Endometrial microvascular endothelial cells (primary cell): Measurements from ENCODE around the gene VIPAS39. TPM values are rescaled to one million over a fixed set of nuclear protein-coding genes. Genes with fewer than 3 reads are reported as not detected.

Experiments
- in situ Hi-C: cut with HindIII; loops from 2 replicates; pipeline ENCODE4 v1.10.0; 2017; ENCODE audit warnings: low sequenced_read_pairs, low pct_unique_long_range_greater_than_20kb; ENCODE audit errors: inconsistent ontology term
- total RNA-seq: library from RNA; depleted of rRNA; stranded (reverse); fragments of >200 nt; gene quantifications from one replicate; pipeline ENCODE4 v1.2.3, GENCODE V29; 2015; ENCODE audit errors: inconsistent ontology term

Gene VIPAS39
- total RNA-seq, 1 donor from 2014 or later: 24.0 TPM

DNA sequence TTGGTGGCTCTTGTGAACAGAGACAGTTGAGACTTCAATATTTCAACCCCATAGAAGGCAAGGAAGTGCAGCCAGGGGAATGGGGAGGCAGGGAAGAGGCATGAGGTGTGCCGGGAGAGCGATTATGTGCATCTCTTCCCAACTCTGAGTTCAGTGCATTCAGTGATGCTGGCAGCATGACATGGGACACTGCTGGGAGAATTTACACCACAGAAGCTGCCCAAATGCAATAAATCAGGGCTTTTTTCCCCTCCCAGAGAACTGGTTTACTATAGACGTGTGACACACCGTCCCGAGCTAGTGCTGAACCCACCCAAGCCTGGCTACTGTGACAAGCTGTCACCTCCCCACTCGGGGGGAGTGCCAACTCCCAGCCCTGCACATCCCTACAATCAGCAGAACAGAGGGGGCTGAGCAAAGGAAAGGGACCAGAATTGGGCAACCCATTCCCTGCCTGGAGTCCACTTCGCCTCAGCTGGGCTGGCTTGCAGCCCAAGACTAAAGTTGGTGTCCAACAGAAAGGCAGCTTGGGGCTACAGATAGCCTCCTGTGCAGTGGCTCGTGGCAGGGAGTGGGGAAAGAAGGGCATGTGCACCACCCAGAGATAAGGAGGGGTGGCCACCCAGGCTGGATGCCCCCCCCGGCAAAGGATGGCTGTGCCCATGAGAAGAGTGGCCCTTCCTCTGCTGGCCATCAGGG, 17.2 kb upstream of the VIPAS39 start:
- in situ Hi-C loops: no loop called here

DNA sequence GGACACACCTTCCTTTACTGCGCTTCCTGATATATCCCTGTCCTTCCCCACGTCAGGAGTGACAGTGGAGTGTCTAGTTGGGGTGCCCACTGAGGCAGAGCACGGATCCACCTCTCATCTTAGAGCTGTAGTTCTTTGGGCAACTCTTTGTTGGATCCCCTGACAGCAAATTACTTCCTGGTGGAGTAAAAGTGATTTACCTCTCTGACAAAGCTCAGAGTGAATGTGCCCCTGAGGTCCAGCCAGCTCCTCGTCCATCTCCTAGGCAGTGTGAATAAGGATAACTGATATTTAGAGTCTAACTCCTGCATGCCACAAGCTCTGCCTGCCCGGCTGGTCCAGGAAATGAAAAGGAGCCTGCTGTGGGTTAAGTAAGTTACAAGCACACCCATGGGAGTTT, 16.5 kb upstream of the VIPAS39 start:
- in situ Hi-C loops: no loop called here

DNA sequence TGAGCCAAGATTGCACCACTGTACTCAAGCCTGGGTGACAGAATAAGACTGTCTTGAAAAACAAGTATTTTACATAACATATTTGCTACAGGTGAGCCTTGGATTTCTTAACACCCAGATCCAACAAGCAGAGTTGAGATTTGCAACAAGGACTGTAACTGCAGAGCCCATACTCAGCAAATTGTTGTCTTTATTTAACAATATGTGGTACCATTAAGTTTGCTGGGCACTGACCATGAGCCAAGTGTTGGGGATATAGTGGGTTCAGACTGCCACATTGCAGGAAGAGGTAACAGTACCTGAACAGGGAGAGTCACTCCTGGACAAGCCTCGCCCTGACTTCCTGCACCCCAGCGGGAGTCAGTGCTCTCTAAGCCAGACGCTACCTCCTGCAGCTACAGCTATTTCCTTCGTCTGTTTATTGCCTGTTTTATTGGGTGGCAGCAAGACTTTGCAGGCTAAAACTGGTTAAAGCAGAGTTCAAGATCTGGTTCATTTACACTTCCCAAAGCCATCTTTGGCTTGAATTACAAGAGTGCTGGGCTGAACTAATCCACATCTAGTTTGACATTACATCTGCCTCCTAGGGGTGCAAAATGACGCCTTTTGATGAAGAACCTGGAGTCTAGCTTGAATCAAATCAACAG, 12.9 kb upstream of the VIPAS39 start:
- in situ Hi-C loops: no loop called here

DNA sequence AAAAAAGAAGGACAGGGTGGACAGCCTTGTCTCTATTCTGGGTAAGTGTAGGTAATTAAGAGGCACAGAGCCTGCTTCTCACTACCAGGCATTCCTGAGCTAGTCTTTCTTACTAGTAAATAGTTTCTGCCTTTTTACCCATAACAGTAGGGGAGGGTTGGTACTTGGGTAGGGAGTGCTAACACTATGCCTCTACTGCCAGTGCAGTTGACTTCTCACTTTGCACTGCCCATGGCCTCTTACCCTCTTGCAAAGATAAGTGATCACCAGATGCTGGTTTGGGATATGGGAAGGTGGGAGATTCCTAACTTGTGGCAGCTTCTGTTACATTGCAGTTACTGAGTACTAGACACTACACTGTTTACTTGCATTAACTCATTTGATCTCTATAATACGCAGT, 12.1 kb upstream of the VIPAS39 start:
- in situ Hi-C loops: no loop called here

DNA sequence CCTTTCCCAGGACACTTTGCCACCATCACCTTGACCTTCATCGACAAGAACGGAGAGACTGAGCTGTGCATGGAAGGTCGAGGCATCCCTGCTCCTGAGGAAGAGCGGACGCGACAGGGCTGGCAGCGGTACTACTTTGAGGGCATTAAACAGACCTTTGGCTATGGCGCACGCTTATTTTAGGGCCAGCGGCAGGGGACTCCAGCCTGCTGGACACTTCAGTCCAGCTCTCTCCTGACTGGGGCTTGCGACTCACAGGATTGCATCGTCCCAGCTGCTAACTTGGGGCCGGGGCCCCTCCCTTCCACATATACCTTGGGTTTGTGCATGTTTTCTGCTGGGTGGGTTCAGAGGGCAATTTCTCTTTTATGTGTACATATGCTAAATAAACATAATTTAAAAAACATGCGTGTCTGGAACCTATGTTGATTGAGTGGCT, 11.7 kb upstream of the VIPAS39 start:
- in situ Hi-C loops: no loop called here

DNA sequence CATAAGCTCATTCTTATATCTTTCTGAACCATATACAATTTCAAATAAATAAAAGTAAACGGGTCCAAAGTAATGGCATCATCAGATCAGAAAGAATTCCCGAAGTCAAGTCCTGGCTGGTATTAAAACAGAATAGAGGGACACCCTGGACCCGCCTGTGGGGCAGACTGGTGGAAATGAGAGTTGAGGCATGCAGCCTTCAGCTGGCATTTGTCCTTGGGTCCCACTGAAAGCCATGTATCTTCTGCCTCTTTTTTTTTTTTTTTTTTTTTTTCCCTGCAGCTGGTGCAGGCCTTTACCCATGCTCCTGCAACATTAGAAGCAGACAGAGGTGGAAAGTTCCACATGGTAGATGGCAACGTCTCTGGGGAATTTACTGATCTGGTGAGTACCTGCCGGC, 10.4 kb upstream of the VIPAS39 start:
- in situ Hi-C loops: no loop called here

DNA sequence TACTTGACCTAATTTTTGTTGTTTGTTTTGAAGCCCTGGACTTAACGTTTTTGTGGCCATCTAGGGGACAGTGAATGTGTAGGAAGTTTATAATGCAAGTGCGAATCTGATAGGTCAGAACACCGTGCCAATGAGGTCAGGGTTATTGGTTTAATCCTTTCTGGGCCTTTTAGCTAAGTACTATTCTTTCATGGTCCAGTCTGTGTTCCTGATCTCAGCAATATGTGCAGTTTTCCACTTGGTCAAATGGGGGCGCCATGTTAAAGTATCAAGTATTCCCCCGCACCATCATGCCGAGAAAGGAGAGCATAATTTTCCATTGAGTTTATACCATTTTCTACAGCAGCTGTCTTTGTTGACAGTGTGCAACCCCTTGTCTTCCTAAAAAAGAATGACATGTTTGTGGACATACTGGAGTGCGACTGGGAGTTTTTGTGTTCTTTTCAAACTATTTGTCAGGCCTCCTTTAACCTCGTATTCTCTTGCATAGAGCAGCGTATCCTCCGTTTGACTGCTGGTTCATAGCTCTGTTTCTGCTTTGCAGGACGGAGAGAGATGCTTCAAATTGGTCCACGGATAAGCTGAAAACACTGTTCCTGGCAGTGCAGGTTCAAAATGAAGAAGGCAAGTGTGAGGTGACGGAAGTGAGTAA, 1.8 kb upstream of the VIPAS39 start:
- in situ Hi-C loops: no loop called here

DNA sequence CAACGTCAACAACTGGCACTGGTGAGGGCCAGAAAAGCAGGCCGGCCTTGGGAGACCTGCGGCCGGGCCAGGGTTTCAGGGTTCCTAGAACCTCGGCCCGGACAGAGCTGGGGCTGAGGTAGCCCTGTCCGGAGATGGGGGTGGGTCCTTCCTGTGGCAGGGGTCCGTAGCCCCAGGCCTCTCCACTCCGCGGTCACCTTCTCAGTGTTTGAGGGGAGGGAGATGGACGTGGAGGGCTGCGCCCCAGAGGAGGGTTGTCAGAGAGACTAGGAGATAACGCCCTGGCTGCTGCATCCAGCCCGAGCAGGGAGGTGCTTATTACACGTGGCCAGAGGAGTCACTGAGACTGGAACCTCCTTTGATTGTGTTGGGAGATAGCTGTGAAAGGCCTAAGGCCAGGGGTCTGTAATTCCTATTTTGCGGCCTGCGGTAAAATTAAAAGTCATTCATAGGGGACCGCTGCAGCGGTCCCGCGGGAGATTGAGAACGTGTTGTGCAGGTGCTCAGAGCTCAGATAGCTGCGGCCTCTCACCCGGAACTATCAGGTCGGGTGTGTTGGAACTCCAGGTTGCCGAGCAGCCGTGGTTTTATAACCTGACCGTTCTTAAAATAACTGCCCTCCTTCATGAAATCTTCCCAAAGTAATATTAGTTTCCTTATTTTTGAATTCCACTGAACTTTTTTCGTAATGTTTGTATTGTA, 999 bp upstream of the VIPAS39 start:
- in situ Hi-C loops: no loop called here

DNA sequence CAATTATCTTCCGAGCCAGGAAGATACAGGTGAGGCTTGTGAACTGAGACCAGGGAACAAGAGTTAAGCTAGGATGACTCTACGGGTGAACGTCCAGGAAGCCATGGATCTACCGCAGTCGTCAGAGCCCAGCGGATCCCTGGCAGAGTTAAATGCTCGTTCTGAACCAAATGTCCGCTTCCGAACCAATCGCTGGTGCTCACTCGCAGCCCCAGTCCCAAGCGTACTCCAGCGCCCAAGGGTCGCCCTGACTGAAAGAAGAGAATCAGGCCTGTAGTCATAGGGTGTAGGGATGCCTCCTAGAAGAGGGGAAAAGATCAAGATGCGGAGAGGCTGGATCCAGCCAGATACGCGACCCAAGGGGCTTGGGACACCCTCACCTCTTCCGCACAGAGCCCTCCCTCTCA, 283 bp downstream of the VIPAS39 start:
- in situ Hi-C loops: no loop called here

DNA sequence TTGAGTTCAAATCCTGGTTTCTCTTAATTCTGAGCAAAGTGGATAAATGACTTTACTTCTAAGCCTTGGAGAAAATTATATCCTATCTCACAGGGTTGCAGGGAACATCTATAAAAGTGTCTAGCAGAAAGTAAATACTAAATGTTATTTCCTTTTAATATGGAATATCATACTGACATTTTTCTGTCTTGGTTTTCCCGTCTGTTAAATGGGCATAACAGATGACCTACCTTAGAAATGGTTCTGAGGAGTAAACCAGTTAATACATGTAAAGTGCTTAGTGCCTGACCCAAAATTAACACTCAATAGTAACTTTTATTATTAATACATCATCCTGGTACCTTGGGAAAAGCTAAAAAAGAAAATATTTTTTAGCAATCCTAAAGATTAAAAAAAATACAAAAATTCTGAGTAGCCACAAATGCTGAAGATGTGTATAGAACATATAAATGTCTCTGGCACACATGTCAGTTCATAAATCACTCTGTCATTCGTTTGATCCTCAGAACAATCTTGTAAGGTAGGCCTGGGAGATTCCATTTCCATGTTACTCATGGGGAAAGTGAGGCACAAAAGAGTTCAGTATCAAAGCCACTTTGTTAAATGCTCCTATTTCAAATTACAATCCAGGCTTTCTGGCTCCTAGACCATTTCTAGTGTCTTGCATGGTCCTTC, 1.3 kb downstream of the VIPAS39 start:
- in situ Hi-C loops: no loop called here

DNA sequence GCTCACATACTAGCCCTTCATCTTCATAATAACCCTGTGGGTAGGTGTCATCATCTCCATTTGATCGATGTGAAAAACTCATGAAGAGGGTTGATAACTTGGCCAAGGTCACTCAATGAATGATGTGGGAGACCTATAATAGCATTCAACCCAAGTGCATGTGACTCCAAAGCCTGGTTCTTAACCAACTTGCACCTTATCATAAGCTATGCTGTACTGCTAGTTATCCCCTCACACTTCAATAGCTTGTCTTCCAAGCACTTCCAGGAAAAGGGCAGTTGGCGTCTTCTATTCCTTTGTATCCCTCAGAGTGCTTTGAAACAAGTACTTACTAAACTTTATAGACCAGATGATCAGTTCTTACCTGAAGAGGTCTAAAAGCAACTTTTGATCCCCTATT, 15.2 kb downstream of the VIPAS39 start:
- in situ Hi-C loops: no loop called here

DNA sequence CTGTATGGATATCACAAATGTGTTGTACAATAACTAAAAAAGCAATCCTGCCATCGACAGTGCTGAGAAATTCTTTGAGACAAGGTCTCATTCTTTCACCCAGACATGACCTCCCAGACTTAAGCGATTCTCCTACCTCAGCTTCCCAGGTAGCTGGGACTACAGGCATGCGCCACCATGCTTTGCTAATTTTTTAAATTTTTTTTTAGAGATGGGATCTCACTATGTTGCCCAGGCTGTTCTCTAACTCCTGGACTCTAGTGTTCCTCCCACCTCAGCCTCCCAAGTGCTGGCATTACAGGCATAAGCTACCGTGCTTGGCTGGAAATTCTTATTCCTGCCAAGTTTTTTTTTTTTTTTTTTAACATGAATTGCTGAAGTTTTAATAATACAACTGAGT, 17.5 kb downstream of the VIPAS39 start:
- in situ Hi-C loops: no loop called here

DNA sequence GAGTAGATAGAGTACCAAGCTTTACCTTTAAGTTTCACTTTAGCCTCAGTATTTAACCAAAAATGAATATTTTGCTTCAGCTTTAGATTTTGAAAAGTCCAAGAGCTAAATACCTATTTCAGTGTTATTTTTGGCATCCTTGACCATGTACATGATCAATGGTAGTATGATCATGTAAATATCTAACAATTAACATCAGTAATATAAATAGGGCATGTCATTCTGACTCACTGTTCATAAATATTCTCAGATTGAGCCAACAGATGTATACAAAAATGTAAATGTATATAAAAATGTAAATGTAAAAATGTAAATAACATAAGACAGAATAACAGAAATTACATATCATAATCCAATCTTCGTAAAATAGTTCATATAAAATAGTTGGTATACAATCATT, 18.8 kb downstream of the VIPAS39 start:
- in situ Hi-C loops: no loop called here

DNA sequence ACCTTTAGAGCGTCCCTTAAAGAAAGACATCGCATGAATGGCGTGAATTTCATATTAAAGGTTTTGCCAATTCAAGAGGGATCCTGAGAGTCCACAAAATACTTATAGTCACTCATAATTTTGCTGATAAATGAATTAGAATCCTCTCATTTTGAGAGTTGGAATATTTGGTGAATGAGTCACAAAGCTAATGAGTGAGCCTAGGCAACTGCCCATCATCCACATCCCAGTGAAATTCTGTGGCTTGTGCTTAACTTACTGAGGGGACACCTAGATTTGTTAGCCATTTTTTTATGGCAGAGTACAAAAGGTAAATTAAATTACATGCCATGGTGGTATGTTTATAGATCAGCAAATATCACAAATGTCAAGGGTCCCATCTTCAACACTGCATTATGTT, 21.4 kb downstream of the VIPAS39 start:
- in situ Hi-C loops: no loop called here

DNA sequence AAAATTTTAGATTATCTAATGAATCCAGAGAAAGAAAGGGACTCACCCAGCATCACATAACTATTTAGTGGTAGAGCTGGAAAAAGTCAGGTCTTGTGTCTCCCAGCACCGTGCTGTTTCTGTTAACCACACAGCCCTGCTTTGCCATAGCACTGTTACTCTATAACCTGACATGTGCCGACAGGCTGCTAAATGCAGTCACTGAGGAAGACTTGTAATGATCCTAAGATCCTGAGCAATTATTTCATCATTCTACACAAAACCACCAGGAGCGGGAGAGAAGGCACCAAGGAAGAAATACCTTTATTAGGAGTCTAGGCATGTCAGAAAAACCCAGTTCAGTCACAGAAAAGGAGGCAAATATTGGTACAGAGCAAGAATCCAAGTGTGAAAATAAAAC, 31.0 kb downstream of the VIPAS39 start:
- in situ Hi-C loops: no loop called here

DNA sequence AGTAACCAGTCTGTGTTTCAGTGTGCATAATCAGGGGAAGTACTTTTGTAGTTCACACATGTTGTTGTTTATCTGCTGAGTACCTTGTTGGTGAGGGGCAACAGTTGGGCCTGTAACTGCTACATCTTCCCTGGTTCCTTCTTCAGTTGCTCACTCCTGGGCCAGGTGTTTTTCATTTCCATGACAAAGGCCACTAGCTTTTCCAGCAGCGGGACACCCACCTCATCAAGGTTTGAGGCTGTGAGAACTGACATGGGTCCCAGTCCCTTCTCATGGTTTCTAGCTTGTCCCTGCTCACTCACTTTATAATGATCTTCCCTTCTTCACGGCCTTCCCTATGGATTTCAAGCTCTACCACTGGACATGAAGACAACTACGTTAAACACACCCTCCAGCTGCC, 32.5 kb downstream of the VIPAS39 start:
- in situ Hi-C loops: no loop called here

DNA sequence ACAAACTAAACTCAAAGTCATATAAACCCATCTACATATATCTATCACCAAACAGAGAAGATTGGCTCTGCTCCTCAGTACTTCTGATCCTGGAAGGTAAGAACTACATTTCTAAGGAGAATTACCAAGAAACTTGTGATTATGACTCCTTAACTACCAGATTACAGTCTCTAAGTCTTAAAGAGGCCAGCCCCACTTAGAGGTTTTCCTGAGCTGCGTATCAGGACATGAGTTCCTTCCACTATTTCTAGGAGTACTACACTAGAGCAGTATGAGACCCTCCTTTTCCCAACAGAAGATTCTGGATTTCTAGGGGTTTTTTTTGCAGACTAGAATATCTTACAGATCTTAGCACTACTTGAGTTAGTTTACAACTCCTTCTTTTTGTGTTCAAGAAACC, 34.0 kb downstream of the VIPAS39 start, which contains the start of gene NOXRED1:
NOXRED1 (minus strand) TSS at position 101 of the 400 bp plus-strand sequence. CDS start 634 bp downstream, outside the sequence.
- in situ Hi-C loops: no loop called here

DNA sequence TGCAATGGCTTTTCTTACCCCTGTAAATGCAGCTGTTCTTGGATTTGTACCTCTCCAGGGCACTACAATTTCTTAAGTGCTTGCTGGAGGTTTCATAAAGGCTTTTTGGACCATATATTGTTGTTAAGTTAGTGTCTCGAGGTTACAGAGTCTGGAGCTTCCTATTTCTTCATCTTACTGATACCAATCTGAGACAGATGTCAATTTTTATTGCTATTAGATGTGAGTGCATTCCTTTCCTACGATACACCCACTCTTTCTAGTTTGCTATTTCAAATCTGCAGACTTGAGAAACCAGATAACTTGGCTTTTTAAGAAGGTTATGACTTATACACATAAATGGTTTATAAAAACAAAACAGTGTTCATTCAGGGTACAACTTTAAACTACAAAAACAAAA, 36.2 kb downstream of the VIPAS39 start:
- in situ Hi-C loops: no loop called here

DNA sequence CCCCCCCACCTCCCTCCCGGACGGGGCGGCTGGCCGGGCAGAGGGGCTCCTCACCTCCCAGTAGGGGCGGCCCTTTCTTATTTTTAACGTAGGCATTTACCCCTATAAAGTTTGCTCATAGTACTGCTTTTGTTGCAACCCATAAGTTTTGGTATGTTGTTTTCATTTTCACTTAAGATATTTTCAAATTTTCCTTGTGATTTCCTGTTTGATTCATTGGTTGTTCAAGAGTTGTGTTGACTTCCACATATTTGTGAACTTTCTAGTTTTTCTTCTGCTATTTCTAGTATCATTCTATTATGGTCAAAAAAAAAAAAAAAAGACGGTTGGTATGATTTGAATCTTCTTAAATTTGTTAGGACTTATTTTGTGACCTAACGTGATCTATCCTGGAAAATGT, 40.6 kb downstream of the VIPAS39 start:
- in situ Hi-C loops: no loop called here
